GM18873 (cell line): Measurements from ENCODE around the gene XRCC1.

Source experiments
- ATAC-seq: cut with Tn5 transposase; IDR thresholded peaks from one replicate; pipeline ENCODE4 v1.9.1; 2021; ENCODE audit warnings: mild to moderate bottlenecking, moderate library complexity, moderate number of reproducible peaks; ENCODE audit not compliant: unreplicated experiment, low FRiP score

XRCC1 gene

GRCh38 chr19:43498233-43498842, 77.0 kb downstream of the XRCC1 start:
- ATAC-seq: no peak

- no peak for ATAC-seq
Measured at GRCh38 chr19:43496960-43497359, 78.4 kb downstream of the XRCC1 start.

- no peak for ATAC-seq
Measured at GRCh38 chr19:43495082-43495481, 80.2 kb downstream of the XRCC1 start.
